HEK293 (cell line): ENCODE measurements around the gene SARS1.

Source experiments
- CTCF ChIA-PET: fragments of 350-600 bp; formaldehyde crosslinking; extraction: SDS; loops from one replicate; lab custom pipeline; 2021; ENCODE audit warnings: antibody characterized with exemption; lab: Yijun Ruan, JAX
- POLR2A ChIA-PET: fragments of 300-600 bp; formaldehyde crosslinking; extraction: SDS; loops from one replicate; lab custom pipeline; 2020; ENCODE audit warnings: antibody characterized with exemption, inconsistent platforms; lab: Yijun Ruan, JAX
- H3K27ac ChIP-seq: fragments of 200-500 bp; sonication (Bioruptor generic); 2 replicates; pipeline ENCODE4 v1.5.1; 2014; ENCODE audit warnings: low read depth, low read length, control low read depth, inconsistent platforms; ENCODE audit errors: extremely low read depth
- H3K36me3 ChIP-seq, 2 experiments: fragments of 200-500 bp in 1 of 2; sonication (Bioruptor generic) in 1 of 2; 1 replicate in 1 of 2; 2 replicates in 1 of 2; pipeline ENCODE4 v1.5.1; 2014 to 2017; ENCODE audit warnings: inconsistent platforms in 2 of 2, low read length in 2 of 2; ENCODE audit not compliant: control insufficient read depth in 2 of 2, insufficient read depth in 1 of 2
- H3K4me1 ChIP-seq: fragments of 200-500 bp; sonication (Bioruptor generic); 2 replicates; pipeline ENCODE4 v1.5.1; 2014; ENCODE audit warnings: mild to moderate bottlenecking, low read length, inconsistent platforms; ENCODE audit not compliant: control insufficient read depth, insufficient read depth
- H3K4me3 ChIP-seq: 2 replicates; pipeline ENCODE4 v1.5.1; 2011; ENCODE audit warnings: low read depth, mild to moderate bottlenecking, control low read depth, low read length, moderate library complexity
- H3K9me3 ChIP-seq: fragments of 200-500 bp; sonication (Bioruptor generic); 2 replicates; pipeline ENCODE4 v1.5.1; 2014; ENCODE audit warnings: low read depth, low read length, inconsistent platforms; ENCODE audit not compliant: control insufficient read depth, insufficient read depth
- BCL11A ChIP-seq: fragments of 450-650 bp; formaldehyde crosslinking; IDR thresholded peaks from 2 replicates; pipeline ENCODE4 v1.5.1; 2016; ENCODE audit warnings: low read depth, missing biosample characterization, missing genetic modification characterization
- KLF16 ChIP-seq: fragments of 450-650 bp; formaldehyde crosslinking; IDR thresholded peaks from 2 replicates; pipeline ENCODE4 v1.5.1; 2017; ENCODE audit warnings: missing biosample characterization, missing genetic modification characterization
- KLF9 ChIP-seq: fragments of 450-650 bp; formaldehyde crosslinking; IDR thresholded peaks from 2 replicates; pipeline ENCODE4 v1.5.1; 2016; ENCODE audit warnings: missing biosample characterization, missing genetic modification characterization, low read depth
- SCRT1 ChIP-seq: fragments of 450-650 bp; formaldehyde crosslinking; IDR thresholded peaks from 2 replicates; pipeline ENCODE4 v1.5.1; 2016; ENCODE audit warnings: missing biosample characterization, missing genetic modification characterization, borderline replicate concordance
- ZFP3 ChIP-seq: fragments of 450-650 bp; formaldehyde crosslinking; IDR thresholded peaks from 2 replicates; pipeline ENCODE4 v1.5.1; 2016; ENCODE audit warnings: low read depth, missing biosample characterization, missing genetic modification characterization
- ZFP41 ChIP-seq: fragments of 450-650 bp; formaldehyde crosslinking; IDR thresholded peaks from 2 replicates; pipeline ENCODE4 v1.5.1; 2016; ENCODE audit warnings: missing biosample characterization, missing genetic modification characterization, borderline replicate concordance
- ZNF266 ChIP-seq: fragments of 450-650 bp; formaldehyde crosslinking; IDR thresholded peaks from 2 replicates; pipeline ENCODE4 v1.5.1; 2016; ENCODE audit warnings: missing biosample characterization, missing genetic modification characterization, low read depth
- ZNF530 ChIP-seq: fragments of 450-650 bp; formaldehyde crosslinking; IDR thresholded peaks from 2 replicates; pipeline ENCODE4 v1.5.1; 2016; ENCODE audit warnings: low read depth, missing biosample characterization, missing genetic modification characterization
- ZNF548 ChIP-seq: fragments of 450-650 bp; formaldehyde crosslinking; IDR thresholded peaks from 2 replicates; pipeline ENCODE4 v1.5.1; 2016; ENCODE audit warnings: missing biosample characterization, missing genetic modification characterization
- ZNF560 ChIP-seq: fragments of 450-650 bp; formaldehyde crosslinking; IDR thresholded peaks from 2 replicates; pipeline ENCODE4 v1.5.1; 2017; ENCODE audit warnings: missing biosample characterization, missing genetic modification characterization, borderline replicate concordance
- ZNF600 ChIP-seq: fragments of 450-650 bp; formaldehyde crosslinking; IDR thresholded peaks from 2 replicates; pipeline ENCODE4 v1.5.1; 2016; ENCODE audit warnings: missing biosample characterization, missing genetic modification characterization
- ZNF629 ChIP-seq: fragments of 450-650 bp; formaldehyde crosslinking; IDR thresholded peaks from 2 replicates; pipeline ENCODE4 v1.5.1; 2017; ENCODE audit warnings: missing biosample characterization, missing genetic modification characterization
- ZNF768 ChIP-seq: fragments of 450-650 bp; formaldehyde crosslinking; IDR thresholded peaks from 2 replicates; pipeline ENCODE4 v1.5.1; 2018; ENCODE audit warnings: missing biosample characterization, mild to moderate bottlenecking, missing genetic modification characterization
- TF ChIP-seq, protein P1 (sequence below): sonication (generic); formaldehyde crosslinking; IDR thresholded peaks from 2 replicates; pipeline ENCODE4 v1.8.1; 2022; ENCODE audit warnings: mild to moderate bottlenecking, moderate library complexity, missing genetic modification reagents
- TF ChIP-seq, protein P2 (sequence below): fragments of 450-650 bp; formaldehyde crosslinking; IDR thresholded peaks from 2 replicates; pipeline ENCODE4 v1.5.1; 2016; ENCODE audit warnings: missing biosample characterization, missing genetic modification characterization
- TF ChIP-seq, protein P3 (sequence below): fragments of 450-650 bp; formaldehyde crosslinking; IDR thresholded peaks from 2 replicates; pipeline ENCODE4 v1.5.1; 2017; ENCODE audit warnings: missing biosample characterization, missing genetic modification characterization
- TF ChIP-seq, protein P4 (sequence below): fragments of 450-650 bp; formaldehyde crosslinking; IDR thresholded peaks from 2 replicates; pipeline ENCODE4 v1.5.1; 2016; ENCODE audit warnings: missing biosample characterization, missing genetic modification characterization
- TF ChIP-seq, protein P5 (sequence below): fragments of 450-650 bp; formaldehyde crosslinking; IDR thresholded peaks from 2 replicates; pipeline ENCODE4 v1.5.1; 2016; ENCODE audit warnings: missing biosample characterization, missing genetic modification characterization
- TF ChIP-seq, protein P6 (sequence below): fragments of 450-650 bp; formaldehyde crosslinking; IDR thresholded peaks from 2 replicates; pipeline ENCODE4 v1.5.1; 2016; ENCODE audit warnings: missing biosample characterization, missing genetic modification characterization

Gene SARS1

DNA sequence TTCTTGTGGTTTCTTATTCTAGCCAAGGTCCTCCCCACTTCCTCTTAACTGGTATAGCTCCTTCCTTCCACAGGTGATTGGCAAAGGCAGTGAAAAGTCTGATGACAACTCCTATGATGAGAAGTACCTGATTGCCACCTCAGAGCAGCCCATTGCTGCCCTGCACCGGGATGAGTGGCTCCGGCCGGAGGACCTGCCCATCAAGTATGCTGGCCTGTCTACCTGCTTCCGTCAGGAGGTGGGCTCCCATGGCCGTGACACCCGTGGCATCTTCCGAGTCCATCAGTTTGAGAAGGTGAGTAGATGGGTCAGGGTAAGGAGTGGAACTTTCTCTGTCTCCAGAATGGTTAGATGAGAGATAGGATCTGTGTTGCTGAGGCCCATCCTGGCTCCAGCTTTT, 21.4 kb downstream of the SARS1 start:
- Histone ChIP-seq H3K36me3 (peaks cover 35 to 92% of the 10 kb centered on the region in 2 experiments), H3K27ac (no peak overlapping the region), H3K4me3 (no peak overlapping the region), H3K4me1 (no peaks in the 10 kb centered on the region), H3K9me3 (no peaks in the 10 kb centered on the region)
- CTCF ChIA-PET = interaction anchor here (0.6 kb wide), 1 partner anchor 121 kb away, joined by 3 read pairs; the partner anchor contains the start of gene ELAPOR1
- POLR2A ChIA-PET = no interaction called here
- TF ChIP-seq ZFP41 (no peak), SCRT1 (no peak), ZNF530 (tag by site-specific recombination) (no peak), ZNF266 (tag by site-specific recombination) (no peak), ZNF629 (tag by site-specific recombination) (no peak), ZNF548 (tag by site-specific recombination) (no peak), ZNF560 (tag by site-specific recombination) (no peak), BCL11A (tag by site-specific recombination) (no peak), KLF9 (no peak), KLF16 (tag by site-specific recombination) (no peak), ZFP3 (tag by site-specific recombination) (no peak), ZNF600 (tag by site-specific recombination) (no peak), ZNF768 (tag by site-specific recombination) (no peak)
- TF ChIP-seq, protein P1, sequence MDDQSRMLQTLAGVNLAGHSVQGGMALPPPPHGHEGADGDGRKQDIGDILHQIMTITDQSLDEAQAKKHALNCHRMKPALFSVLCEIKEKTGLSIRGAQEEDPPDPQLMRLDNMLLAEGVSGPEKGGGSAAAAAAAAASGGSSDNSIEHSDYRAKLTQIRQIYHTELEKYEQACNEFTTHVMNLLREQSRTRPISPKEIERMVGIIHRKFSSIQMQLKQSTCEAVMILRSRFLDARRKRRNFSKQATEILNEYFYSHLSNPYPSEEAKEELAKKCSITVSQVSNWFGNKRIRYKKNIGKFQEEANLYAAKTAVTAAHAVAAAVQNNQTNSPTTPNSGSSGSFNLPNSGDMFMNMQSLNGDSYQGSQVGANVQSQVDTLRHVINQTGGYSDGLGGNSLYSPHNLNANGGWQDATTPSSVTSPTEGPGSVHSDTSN (CRISPR knock-in tag) = no peak
- TF ChIP-seq, protein P2, sequence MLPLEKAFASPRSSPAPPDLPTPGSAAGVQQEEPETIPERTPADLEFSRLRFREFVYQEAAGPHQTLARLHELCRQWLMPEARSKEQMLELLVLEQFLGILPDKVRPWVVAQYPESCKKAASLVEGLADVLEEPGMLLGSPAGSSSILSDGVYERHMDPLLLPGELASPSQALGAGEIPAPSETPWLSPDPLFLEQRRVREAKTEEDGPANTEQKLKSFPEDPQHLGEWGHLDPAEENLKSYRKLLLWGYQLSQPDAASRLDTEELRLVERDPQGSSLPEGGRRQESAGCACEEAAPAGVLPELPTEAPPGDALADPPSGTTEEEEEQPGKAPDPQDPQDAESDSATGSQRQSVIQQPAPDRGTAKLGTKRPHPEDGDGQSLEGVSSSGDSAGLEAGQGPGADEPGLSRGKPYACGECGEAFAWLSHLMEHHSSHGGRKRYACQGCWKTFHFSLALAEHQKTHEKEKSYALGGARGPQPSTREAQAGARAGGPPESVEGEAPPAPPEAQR = no peak
- TF ChIP-seq, protein P3, sequence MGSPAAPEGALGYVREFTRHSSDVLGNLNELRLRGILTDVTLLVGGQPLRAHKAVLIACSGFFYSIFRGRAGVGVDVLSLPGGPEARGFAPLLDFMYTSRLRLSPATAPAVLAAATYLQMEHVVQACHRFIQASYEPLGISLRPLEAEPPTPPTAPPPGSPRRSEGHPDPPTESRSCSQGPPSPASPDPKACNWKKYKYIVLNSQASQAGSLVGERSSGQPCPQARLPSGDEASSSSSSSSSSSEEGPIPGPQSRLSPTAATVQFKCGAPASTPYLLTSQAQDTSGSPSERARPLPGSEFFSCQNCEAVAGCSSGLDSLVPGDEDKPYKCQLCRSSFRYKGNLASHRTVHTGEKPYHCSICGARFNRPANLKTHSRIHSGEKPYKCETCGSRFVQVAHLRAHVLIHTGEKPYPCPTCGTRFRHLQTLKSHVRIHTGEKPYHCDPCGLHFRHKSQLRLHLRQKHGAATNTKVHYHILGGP = no peak
- TF ChIP-seq, protein P4, sequence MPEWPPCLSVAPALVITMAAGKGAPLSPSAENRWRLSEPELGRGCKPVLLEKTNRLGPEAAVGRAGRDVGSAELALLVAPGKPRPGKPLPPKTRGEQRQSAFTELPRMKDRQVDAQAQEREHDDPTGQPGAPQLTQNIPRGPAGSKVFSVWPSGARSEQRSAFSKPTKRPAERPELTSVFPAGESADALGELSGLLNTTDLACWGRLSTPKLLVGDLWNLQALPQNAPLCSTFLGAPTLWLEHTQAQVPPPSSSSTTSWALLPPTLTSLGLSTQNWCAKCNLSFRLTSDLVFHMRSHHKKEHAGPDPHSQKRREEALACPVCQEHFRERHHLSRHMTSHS (tag by site-specific recombination) = no peak
- TF ChIP-seq, protein P5, sequence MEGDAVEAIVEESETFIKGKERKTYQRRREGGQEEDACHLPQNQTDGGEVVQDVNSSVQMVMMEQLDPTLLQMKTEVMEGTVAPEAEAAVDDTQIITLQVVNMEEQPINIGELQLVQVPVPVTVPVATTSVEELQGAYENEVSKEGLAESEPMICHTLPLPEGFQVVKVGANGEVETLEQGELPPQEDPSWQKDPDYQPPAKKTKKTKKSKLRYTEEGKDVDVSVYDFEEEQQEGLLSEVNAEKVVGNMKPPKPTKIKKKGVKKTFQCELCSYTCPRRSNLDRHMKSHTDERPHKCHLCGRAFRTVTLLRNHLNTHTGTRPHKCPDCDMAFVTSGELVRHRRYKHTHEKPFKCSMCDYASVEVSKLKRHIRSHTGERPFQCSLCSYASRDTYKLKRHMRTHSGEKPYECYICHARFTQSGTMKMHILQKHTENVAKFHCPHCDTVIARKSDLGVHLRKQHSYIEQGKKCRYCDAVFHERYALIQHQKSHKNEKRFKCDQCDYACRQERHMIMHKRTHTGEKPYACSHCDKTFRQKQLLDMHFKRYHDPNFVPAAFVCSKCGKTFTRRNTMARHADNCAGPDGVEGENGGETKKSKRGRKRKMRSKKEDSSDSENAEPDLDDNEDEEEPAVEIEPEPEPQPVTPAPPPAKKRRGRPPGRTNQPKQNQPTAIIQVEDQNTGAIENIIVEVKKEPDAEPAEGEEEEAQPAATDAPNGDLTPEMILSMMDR = no peak
- TF ChIP-seq, protein P6, sequence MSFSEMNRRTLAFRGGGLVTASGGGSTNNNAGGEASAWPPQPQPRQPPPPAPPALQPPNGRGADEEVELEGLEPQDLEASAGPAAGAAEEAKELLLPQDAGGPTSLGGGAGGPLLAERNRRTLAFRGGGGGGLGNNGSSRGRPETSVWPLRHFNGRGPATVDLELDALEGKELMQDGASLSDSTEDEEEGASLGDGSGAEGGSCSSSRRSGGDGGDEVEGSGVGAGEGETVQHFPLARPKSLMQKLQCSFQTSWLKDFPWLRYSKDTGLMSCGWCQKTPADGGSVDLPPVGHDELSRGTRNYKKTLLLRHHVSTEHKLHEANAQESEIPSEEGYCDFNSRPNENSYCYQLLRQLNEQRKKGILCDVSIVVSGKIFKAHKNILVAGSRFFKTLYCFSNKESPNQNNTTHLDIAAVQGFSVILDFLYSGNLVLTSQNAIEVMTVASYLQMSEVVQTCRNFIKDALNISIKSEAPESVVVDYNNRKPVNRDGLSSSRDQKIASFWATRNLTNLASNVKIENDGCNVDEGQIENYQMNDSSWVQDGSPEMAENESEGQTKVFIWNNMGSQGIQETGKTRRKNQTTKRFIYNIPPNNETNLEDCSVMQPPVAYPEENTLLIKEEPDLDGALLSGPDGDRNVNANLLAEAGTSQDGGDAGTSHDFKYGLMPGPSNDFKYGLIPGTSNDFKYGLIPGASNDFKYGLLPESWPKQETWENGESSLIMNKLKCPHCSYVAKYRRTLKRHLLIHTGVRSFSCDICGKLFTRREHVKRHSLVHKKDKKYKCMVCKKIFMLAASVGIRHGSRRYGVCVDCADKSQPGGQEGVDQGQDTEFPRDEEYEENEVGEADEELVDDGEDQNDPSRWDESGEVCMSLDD (tag by site-specific recombination) = no peak
